WTC11 (cell line): ENCODE data around the gene TMEM92.

Experiments
- ARID4B ChIP-seq: sonication (generic); formaldehyde crosslinking; IDR thresholded peaks from 2 replicates; pipeline ENCODE4 v1.8.0; 2023; ENCODE audit warnings: missing genetic modification reagents, mild to moderate bottlenecking, borderline replicate concordance
- CTCF ChIP-seq: fragments of 200-600 bp; IDR thresholded peaks from 2 replicates; pipeline ENCODE4 v1.8.0; 2022; ENCODE audit warnings: antibody characterized with exemption
- E2F4 ChIP-seq: sonication (generic); formaldehyde crosslinking; IDR thresholded peaks from 2 replicates; pipeline ENCODE4 v1.8.1; 2022; ENCODE audit warnings: low read depth, mild to moderate bottlenecking, moderate library complexity, missing genetic modification reagents, borderline replicate concordance
- RORB ChIP-seq: fragments of 250-450 bp; sonication (Bioruptor Pico); IDR thresholded peaks from 2 replicates; pipeline ENCODE4 v1.9.0; 2021; ENCODE audit warnings: mild to moderate bottlenecking
- ZNF121 ChIP-seq: sonication (generic); formaldehyde crosslinking; IDR thresholded peaks from 2 replicates; pipeline ENCODE4 v1.8.0; 2023; ENCODE audit warnings: missing genetic modification reagents
- ZNF219 ChIP-seq: sonication (generic); formaldehyde crosslinking; IDR thresholded peaks from 2 replicates; pipeline ENCODE4 v1.8.0; 2023; ENCODE audit warnings: missing genetic modification reagents, mild to moderate bottlenecking, borderline replicate concordance
- ZNF416 ChIP-seq: fragments of 250-450 bp; sonication (Bioruptor Pico); IDR thresholded peaks from 2 replicates; pipeline ENCODE4 v1.9.0; 2021; ENCODE audit warnings: mild to moderate bottlenecking, inconsistent platforms
- TF ChIP-seq, protein P1 (sequence below): sonication (generic); formaldehyde crosslinking; IDR thresholded peaks from 2 replicates; pipeline ENCODE4 v1.8.0; 2023; ENCODE audit warnings: missing genetic modification reagents
- TF ChIP-seq, protein P2 (sequence below): sonication (generic); formaldehyde crosslinking; IDR thresholded peaks from 2 replicates; pipeline ENCODE4 v1.8.1; 2022; ENCODE audit warnings: low read depth, missing genetic modification reagents, borderline replicate concordance

DNA sequence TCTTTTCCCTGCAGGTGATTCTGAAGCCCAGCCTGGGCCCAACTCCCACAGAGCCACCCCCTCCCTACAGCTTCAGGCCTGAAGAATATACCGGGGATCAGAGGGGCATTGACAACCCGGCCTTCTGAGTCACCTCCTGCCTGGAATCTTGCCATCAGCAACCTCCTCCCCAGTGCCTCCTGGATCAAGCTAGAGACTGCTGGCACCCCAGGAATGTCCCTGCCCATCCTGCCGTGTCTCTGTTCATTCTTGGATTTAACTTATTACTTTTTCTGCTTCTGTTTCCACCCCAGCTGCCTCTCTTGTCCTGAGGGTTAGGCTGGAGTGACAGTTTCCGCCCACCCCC lies 4.9 kb downstream of the TMEM92 start:
- no peak for TF ChIP-seq CTCF
- no peak for TF ChIP-seq RORB (CRISPR knock-in tag)
- no peak for TF ChIP-seq E2F4 (CRISPR knock-in tag)
- no peak for TF ChIP-seq ZNF121 (CRISPR knock-in tag)
- no peak for TF ChIP-seq ARID4B (CRISPR knock-in tag)
- TF ChIP-seq ZNF219 (CRISPR knock-in tag) = no peak
- TF ChIP-seq, protein P1, sequence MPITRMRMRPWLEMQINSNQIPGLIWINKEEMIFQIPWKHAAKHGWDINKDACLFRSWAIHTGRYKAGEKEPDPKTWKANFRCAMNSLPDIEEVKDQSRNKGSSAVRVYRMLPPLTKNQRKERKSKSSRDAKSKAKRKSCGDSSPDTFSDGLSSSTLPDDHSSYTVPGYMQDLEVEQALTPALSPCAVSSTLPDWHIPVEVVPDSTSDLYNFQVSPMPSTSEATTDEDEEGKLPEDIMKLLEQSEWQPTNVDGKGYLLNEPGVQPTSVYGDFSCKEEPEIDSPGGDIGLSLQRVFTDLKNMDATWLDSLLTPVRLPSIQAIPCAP (CRISPR knock-in tag) = no peak
- TF ChIP-seq, protein P2, sequence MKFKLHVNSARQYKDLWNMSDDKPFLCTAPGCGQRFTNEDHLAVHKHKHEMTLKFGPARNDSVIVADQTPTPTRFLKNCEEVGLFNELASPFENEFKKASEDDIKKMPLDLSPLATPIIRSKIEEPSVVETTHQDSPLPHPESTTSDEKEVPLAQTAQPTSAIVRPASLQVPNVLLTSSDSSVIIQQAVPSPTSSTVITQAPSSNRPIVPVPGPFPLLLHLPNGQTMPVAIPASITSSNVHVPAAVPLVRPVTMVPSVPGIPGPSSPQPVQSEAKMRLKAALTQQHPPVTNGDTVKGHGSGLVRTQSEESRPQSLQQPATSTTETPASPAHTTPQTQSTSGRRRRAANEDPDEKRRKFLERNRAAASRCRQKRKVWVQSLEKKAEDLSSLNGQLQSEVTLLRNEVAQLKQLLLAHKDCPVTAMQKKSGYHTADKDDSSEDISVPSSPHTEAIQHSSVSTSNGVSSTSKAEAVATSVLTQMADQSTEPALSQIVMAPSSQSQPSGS (CRISPR knock-in tag) = no peak
- TF ChIP-seq ZNF416 (CRISPR knock-in tag) = no peak
